ENCODE measurements around the gene GDPD5.

GRCh38 chr11:75432911-75433321, 92.8 kb downstream of the GDPD5 start, which contains the start of gene KLHL35:
- TF ChIP-seq CTCF (IDR thresholded peaks at IDR 0.05) (no peak), POLR2AphosphoS5 (IDR thresholded peaks at IDR 0.05; ENCODE audit: insufficient read depth in 1 of 2, low read depth in 1 of 2) (no peak)

Measured in vagina (tissue), 2 donors.